Renal pelvis (tissue), 4 donors: ENCODE data around the gene MBD5. TPM values are rescaled to one million over a fixed set of nuclear protein-coding genes. Genes with fewer than 3 reads are reported as not detected.

Experiments
- DNase-seq: peaks from one replicate; pipeline ENCODE4 v3.0.0-alpha.2; 2013
- polyA plus RNA-seq, 3 donors: library from polyadenylated mRNA; unstranded; fragments of 120-200 nt; gene quantifications; one replicate each; pipeline ENCODE4 v1.2.1, GENCODE V29; 2013; ENCODE audit not compliant: insufficient read length in 3 of 3

MBD5 gene
- polyA plus RNA-seq, 3 donors, result 42.4 to 52.0 (median 47.8) TPM

DNA sequence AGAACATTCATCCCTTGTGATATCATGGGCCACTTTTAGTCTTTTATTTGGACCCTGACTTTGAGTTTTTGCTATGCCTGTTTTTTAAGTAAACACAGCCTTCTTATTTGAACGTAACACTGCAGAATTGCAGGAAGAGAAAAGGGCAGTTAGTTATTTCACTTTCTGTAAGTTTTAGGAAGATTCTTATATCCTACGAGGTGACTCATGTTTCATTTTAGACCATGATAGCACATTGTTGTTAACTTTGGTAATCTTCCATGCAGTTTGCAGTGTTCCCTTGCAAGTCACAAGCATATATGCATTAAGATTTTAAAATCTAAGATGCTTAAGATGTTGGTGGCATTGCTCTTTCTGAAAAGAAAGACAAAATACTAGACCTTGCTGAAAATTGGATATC lies 495.1 kb downstream of the MBD5 start:
- no peak for DNase-seq

DNA sequence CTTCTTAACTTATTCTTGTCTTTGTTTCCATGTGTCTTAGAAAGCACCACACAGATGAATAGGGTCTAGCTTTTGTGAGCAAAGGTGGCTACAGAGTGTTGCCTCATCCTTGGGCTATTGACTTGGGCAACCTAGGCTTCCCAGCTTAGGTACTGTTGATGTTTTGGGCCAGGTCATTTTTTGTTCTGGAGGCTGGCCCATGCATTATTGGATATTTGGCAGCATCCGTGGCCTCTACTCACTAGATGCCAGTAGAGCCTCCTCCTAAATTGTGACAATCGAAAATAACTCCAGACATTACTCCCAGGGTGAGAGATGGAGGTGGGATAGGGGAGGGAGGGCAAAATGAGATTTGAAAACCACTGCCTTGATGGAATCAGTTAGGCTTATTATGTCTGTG lies 496.4 kb downstream of the MBD5 start:
- no peak for DNase-seq

DNA sequence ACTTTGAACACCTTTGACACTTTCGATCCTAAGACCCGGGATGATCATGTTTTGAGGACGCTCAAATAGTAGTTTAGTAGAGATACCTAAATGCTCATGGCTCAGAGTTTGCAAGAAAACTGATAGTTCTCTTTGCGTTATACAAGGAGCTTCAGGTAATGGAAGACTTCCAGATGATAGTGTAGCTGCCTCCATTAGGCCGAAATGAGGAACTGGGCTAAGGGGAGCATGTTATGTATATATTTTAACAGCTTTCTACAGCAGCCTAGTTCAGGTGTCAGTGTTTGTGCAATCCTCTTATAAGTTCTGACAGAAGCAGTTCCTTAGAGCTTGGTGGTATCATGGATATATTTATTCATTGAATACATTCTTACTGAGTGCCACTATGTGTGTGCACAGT lies 496.9 kb downstream of the MBD5 start:
- no peak for DNase-seq

DNA sequence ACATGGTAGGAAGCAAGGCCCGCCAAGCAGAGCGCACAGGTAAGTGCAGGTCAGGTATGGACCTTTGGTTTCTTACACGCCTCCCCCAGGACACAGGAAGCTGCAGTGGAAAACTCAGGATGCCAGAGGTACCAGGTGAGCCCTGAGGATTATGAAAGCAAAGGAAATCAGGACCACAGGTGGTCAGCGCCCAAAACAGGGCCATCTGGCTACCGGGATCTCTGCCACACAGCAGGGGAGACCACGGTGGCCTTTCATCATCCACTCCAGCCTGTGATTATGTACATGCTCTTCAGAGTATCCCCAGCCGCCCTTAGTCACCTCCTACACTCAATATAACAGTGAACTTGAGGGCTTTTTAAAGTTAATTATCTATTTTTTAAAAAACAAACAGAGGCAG lies 498.1 kb downstream of the MBD5 start:
- no peak for DNase-seq

DNA sequence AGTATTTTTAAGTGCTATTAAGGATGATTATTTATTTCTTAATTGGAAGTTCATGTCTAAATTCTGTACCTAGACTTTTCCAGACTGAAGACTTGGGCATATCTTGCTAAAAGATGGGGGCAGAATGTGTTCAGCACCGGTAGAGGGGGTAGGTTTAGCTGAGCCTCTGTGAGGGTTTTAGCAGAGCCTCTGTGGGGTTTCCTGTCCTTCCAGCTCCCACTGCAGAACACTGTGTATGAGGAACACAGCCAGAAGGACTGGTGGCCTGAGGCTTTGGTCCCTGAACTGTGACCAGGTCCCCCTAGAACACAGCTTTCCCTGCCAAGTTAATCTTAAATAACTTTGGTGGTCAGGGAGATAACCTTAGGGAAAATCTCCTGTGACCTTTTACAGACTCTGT lies 500.3 kb downstream of the MBD5 start:
- no peak for DNase-seq

DNA sequence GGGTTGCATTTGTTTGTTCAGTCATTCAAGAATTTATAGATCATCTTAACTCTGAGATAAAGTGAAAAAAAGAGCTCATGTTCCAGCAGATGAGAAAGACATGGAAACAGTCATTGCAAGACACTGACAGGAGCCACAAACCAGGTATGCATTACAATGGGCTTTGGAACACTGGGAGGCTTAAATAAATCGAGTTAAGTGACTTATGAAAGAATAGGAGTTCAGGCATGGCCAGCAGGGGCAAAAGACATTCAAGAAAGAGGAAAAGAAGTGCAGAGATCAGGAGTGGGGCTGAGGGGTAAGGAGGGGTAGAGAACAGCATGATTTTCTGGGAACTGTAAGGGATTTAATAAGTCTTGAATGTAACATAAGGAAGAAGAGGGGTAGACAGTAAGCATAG lies 502.4 kb downstream of the MBD5 start:
- no peak for DNase-seq

DNA sequence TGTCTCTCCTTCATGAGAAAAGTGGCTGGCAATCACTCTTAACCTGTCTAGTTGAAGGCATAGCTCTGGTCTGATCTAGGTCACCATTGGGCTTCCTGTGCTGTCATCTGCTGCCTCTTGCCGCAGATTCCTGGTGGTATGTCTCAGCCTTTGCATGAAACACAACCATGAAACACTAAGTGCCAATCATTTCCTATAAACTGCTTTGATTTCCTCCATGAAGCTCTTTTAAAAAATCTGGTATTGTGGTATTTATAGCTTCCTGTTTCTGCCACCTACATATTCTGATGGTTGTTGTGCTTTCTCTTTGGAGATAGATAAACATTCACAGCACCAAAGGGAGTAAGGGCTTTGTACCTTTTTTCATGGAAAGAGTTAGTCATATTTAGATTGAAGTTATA lies 503.6 kb downstream of the MBD5 start:
- no peak for DNase-seq

DNA sequence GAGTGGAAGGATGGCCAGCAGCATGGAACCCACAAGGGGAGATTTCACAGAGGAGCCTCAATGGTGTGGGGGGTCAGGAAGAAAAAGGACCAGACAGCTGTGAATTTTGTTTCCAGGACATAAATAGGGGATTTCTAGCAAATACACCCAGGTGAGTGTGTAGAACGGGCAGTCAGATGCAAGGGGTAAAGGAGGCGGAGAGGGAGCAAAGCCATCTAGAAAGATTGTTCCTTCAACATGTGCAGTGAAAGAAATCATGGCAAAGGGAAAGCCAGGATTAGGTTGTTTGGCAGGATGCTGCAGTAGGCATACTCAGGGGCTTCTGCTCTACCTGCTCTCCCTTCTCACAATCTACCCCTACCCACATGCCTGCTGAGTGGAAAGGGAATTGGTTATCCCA lies 504.2 kb downstream of the MBD5 start:
- DNase-seq, result no peak

DNA sequence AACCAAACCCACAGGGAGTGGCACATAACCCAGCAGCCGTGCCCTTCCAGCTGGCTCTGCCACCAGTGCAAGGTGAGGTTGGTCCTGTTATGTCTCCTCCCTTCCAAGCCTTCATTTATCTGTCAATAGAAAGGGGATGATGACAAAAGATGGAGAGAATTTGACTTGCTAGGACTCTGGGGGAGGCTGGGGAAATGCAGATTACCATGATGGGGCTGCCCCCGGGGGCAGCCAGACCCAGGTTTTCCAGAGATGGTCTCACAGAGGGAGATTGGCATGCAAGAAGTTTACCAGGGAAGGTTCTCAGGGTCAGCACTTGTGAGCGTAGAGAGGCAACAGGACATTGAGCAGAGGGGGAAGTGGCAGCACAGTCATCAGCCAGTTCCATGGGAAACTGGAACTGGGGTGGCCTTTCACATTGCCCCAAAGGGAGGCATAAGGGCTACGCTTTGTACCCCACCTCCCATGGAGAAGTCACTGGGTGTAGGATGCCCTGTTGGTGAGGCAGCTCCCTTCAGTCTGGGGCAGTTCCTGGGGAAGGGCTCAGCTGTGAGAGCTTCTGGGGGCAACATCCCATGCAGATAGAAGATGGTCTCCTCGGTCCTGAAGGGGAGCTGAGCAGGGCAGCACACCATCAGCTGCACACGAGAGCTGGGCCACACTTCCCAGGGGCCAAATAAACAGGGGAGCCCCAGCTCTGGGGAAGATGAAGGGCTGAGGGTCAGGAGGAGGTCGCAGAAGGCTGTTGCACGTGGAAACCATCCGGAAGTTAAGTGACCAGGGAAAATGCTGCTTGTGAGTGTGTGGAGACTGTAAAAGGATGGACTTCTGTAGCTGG lies 505.8 kb downstream of the MBD5 start:
- DNase-seq, result no peak

DNA sequence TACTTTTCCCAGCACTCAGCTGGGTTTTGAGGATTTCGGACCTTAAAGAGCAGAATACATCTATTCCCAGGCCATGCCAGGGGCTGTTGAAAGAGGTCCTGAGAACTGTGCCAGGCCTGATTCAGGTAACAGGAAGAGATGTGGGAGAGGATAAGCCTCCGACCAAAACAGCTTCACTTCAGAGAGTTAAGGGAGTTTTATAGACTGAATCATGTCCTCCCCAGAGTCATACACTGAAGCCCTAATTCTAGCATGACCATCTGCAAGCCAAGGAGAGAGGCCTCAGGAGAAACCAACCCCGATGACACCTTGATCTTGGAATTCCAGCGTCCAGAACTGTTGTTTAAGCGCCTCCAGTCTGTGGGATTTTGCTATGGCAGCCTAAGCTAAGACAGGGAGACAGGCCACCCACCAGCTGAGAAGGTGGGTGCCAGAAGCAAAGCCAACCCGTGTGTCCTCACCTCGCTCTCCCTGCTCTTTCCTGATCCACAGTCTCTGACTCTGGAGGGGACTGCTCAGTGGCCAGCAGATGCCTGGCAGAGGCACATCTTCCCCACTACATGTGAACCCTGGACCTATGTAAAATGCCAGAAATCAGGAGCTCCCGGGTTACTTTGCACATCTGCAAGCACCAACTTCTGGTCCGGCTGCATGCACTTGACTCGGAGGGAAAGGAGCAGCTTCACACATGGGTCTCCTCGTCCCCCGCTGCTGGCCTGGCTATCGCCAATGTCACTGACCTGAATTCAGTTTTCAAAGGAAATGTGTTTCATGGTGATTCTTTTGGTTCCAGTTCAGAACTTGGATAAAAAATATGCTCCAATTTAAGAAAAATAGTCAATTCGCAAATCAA lies 506.8 kb downstream of the MBD5 start:
- no peak for DNase-seq

DNA sequence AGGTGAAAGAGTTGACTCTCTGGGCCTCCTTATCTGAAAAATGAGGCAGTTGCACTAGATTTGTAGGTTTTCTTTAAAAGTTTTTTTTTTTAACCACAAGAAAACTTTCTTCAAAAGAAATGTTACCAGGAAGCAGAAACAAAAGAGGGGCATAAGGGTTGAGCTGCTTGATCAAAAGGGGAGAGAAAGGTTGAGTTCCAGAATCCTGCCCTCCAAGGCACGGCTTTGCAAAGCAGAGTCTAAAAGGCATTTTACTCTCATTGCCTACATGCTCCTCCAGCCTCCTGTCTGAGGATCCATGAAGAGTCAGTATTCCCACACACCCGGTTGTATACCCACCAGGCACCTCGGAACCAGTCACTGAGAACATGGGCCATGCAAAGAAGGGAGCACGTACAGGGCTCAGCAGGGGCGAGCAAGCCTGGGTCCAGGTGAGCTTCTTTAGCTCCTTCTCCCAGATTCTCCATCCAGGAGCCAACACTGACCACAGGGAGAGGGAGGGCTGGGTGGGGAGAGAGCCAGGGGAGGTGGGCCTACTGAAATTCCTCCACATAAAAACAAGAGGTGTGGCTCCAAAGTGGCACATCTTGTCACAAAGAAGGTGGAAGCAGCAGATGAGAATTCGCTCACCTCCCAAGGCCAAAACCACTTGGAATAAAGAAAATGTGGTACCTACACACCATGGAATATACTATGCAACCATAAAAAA lies 507.6 kb downstream of the MBD5 start:
- DNase-seq, result no peak

DNA sequence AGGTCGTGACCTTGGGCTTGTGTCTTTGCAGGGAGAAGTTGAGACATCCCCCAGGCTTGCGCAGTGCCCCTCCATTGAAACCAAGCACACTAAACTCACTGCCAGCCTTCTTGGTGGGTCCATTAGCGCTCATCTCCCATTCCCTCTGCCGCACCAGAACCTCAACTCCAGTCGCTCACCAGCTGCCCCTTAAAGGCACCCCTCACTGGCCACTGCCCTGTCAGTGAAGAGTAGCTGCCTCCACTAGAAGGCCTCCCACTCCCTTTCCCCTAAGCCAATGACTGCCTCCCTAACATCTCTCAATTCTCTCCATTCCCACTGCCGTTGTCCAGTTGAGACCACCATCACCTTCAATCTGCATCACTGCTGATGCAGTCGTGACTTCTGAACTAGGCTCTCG lies 508.9 kb downstream of the MBD5 start:
- no peak for DNase-seq

DNA sequence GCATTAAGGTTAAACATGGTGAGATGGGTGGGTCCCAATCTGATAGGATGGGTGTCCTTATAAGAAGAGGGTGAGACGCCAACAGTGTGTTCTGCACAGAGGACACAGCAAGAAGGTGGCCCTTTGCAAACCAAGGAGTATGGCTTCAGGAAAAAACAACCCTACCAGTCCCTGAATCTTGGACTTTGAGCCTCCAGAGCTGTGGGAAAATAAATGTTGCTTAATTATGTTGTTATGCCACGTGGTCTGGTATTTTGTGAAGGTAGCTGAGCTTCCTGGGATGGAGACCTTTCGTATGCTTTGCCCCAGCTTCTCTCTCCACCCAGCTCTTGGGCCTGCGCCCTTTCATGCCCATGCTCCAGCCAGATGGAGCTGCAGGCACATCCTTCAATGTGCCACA lies 509.5 kb downstream of the MBD5 start:
- no peak for DNase-seq

DNA sequence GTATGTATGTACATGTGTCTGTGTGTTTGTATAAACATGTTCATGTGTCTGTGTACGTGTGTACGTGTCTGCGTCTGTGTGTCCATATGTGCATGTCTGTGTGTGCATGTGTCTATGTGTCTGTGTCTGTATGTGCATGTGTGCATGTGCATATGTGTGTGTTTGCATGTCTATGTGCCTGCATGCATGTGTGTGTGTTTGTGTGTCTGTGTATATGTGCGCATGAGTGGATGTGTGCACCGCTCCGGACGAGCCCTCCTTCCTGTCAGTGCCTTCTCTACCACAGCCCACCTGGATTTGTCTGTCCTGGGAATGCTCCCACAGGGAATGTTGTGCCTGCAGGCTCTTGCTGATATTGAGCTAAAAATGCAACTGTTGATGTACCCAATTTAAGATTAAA lies 510.3 kb downstream of the MBD5 start:
- no peak for DNase-seq

DNA sequence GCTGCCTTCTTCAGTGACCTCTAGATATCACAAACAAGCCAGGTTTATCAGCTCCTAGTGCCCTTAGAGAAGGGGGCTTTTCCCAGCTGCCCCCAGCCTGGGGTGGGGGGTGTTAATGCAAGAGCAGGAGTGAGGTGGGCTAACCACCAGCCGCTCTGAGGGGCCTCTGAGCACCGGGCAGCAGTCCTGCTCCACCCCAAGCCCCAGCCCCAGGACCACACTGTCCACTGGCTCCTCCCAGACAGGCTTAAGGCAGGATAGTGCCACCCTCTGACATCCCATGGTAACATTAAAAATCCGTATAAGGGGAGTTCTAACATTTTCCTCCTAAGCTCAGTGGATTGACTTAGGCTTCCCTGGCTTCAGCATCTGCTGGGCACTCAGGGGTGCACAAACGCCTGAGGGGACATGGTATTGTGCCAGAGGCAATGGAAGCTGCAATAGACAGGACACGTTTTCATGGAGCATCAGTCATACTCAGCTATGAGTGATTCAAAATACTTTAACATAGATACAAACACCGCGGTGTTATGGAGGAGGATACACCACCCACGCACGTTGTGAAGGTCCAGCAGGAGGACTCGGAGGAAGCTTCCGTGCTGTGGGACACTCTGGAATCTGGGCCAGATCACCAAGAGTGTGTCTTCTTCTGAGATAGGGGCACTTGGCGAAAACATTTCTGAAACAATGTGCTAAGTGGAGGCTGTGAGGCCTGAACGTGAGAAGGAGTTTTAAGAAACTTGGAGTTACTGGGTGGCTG lies 511.0 kb downstream of the MBD5 start:
- DNase-seq, result no peak

DNA sequence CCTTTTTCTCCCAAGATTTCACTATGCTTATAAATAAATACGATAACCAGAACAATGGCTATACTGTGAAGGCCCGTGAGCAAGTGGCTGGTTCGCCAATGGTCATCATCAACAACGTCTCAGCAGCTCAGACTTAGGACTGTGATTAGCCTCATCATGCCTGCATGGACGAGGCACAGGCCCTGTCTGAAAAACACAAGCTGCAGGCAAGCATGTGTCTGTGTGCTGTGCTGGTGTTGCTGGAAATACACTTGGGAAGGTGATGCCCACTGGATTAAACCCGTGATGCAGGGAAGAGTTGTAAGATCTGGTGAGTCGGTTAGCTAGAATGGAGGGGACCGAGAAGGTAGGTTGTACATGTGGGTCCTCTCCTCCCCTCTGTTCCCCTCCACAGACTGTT lies 512.1 kb downstream of the MBD5 start:
- no peak for DNase-seq

DNA sequence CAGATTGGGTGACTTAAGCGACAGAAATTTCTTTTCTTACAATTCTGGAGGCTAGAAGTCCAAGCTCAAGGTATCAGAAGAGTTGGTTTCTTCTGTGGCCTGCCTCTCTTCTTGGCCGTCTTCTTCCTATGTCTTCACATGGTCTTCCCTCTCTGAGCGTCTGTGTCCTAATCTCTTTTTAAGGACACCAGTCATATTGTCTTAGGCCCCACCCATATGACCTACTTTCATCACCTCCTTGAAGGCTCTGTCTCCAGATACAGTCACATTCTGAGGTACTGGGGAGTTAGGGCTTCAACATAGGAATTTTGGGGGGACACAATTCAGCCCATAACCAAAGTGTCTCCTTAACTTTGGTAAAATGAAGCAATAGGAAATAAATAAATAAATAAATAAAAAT lies 512.8 kb downstream of the MBD5 start:
- DNase-seq, result no peak

DNA sequence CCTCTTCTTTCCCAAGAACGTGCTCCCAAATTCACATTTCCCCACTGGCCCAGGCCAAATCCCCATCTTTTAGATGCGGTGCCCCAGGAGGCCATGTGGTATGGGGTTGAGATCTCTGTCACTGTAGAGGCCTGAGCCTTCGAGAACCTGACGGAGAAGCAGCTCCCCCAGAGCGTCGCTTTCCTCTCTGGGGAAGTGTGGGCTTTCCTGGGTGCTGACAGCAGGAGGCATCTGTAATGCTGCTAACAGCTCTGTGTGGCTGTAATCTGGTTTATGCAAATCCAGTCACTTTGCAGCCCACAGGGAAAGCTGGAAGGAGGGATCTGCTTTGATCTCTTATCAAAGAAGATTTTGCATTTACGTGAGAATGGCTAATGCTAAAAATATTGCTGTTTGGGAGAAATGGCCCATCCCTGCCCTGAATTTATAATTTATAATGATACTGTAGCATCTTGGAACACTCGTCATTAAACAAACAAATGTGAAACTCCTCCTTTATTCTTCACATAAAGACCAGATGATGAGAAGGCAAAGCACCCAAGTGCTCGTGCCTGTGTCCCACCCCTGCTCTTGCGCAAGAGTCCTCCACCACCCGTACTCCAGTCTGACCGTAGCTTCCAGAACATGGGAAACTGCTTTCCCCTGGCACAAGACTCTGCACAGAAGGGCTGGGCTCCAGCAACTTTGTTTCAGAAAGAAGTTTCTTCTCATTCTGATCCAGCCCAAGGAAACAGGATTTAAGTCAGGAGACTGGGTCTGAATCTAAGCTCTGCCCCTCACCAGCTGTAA lies 513.7 kb downstream of the MBD5 start:
- no peak for DNase-seq

DNA sequence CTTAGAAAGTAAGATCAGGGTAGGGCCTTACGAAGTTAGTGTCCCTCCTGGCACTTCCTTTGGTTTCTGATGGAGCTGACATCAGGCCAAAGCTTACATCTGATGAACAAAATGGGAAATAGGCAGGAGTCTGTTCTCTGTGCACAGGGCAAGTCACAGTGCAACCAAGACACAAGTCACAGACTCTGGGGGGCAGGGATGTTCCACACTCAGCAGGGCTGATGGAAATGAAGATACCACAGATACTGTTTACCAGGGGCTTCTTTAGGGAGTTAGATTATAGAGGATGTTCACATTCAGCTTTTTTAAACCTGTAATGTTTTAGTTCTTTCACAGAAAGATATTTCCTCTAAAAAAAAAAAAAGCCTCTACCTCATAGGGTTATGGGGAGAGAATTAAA lies 517.5 kb downstream of the MBD5 start:
- DNase-seq, result no peak

DNA sequence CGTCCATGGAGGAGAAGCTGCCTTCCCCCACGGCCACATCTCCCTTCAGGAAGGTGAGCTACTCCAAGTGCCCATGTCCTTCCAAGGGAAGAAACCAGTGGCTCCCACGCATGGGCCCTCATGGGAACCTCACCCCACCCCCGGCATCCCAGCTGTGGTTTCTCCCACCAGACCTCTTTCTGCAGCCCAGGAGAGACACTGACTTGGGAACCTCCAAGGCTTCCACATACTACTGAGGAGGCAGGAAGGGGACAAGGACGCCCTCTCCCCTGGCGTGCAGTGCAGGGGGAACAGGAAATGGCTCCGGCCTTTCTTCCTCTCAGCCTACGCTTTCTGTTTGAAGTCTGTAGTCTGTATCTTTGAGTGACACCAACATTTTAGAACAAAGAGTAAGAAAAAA lies 519.1 kb downstream of the MBD5 start:
- no peak for DNase-seq

DNA sequence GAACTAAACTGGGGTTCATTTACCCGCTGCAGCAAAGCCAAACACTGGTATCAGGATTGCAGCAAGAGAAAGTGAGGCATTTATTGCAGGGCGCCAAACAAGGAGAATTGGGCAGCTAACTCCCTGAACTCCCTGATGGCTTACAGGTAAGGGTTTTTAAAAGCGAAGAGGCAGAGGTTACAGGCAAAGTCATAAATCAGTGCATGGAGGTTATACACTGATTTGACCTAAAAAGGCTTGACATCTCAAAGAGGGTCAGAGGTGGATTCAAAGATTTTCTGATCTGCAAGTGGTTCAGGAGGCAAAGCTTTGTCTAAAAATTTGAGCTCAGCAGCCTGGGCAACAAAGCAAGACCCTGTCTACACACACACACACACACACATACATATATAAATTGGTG lies 520.9 kb downstream of the MBD5 start:
- no peak for DNase-seq
